Astrocyte of the cerebellum (primary cell): ENCODE measurements around the gene LRRC4C.
A peak's percentile ranks its signal among the peaks of the same experiment; 100 is the strongest.

Experiments used
- DNase-seq: peaks from one replicate; pipeline ENCODE4 v3.0.0-alpha.2; 2011; ENCODE audit warnings: low read depth
- H3K4me3 ChIP-seq: 2 replicates; pipeline ENCODE4 v1.5.1; 2011; ENCODE audit warnings: mild to moderate bottlenecking, low read depth, low read length, moderate library complexity
- in situ Hi-C: cut with HindIII; loops from 2 replicates; pipeline ENCODE4 v1.10.0; 2017; ENCODE audit warnings: low sequenced_read_pairs
- TF ChIP-seq, protein P1 (sequence below): IDR thresholded peaks from 2 replicates; pipeline ENCODE4 v1.5.1; 2012; ENCODE audit warnings: low read length, low read depth, moderate library complexity, mild to moderate bottlenecking; ENCODE audit errors: missing control alignments

LRRC4C gene

DNA sequence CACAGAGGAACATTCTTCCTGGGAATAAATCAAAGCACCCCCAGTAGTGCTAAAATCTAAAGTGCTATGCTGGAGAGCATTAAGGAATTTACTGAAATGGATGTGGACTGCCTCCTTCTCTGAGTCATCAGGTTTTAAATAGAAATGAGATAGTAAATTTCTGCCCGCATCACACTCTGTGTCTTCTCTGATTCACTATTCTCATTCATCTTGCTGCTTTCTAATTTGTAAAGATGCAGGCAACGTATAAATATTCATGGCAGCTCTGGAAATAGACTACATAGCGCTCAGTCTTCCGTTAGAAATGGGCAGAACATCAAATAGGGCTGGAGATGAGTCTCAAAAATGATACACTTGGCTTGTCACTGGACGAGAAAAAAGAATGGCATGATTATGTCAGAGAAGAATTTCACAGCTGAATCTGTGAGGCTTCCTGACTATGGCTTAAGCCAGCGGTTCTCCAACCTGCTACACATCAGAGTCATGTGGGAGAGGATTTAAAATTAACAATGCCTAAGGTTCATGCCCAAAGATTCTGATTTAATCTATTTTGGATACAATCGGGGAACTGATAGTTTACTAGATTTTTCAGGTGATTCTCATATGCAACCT, 178.2 kb downstream of the LRRC4C start:
- TF ChIP-seq, protein P1, sequence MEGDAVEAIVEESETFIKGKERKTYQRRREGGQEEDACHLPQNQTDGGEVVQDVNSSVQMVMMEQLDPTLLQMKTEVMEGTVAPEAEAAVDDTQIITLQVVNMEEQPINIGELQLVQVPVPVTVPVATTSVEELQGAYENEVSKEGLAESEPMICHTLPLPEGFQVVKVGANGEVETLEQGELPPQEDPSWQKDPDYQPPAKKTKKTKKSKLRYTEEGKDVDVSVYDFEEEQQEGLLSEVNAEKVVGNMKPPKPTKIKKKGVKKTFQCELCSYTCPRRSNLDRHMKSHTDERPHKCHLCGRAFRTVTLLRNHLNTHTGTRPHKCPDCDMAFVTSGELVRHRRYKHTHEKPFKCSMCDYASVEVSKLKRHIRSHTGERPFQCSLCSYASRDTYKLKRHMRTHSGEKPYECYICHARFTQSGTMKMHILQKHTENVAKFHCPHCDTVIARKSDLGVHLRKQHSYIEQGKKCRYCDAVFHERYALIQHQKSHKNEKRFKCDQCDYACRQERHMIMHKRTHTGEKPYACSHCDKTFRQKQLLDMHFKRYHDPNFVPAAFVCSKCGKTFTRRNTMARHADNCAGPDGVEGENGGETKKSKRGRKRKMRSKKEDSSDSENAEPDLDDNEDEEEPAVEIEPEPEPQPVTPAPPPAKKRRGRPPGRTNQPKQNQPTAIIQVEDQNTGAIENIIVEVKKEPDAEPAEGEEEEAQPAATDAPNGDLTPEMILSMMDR: no peak
- in situ Hi-C loops: no loop called here
- DNase-seq: peak; percentile 55
- no peak overlapping the region for H3K4me3 ChIP-seq

DNA sequence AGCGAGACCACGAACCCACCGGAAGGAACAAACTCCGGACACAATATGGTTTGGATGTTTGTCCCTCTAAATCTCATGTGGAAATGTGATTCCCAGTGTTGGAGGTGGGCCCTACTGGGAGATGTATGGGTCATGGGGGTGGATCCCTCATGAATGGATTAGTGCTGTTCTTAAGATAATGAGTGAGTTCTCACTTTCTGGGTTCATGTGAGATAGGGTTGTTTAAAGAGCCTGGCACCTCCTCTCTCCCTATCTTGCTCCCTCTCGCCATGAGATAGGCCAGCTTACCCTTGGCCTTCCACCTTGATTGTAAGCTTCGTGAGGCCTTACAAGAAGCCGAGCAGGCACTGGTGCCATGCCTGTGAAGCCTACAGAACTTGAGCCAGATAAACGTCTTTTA, 184.6 kb downstream of the LRRC4C start:
- H3K4me3 ChIP-seq: no peak overlapping the region
- TF ChIP-seq, protein P1: no peak
- no peak for DNase-seq
- in situ Hi-C loops: loop anchor here (5.0 kb wide), 1 partner anchor 38 kb away; no protein-coding TSS in a partner anchor

DNA sequence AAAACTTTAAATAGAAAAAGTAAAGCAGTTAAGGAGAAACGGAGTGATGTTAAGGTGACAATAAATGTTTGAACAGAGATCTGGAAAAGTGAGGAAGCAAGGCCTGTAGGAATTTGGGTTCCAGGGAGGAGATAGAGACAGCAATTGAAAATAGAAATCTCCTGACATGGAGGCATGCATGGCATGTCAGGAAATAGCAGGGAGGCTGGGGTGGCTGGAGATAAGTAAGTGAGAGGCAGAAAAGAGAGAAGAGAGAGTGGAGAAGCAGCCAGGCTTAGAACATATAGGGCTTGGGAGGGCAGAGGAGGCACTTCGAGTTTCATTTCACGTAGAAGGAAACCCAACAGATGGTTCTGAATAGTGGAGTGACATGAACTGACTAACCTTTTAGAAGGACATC, 185.5 kb downstream of the LRRC4C start:
- no peak for DNase-seq
- in situ Hi-C loops: loop anchor here (5.0 kb wide), 1 partner anchor 37 kb away; no protein-coding TSS in a partner anchor
- H3K4me3 ChIP-seq: no peak overlapping the region
- TF ChIP-seq, protein P1: no peak

DNA sequence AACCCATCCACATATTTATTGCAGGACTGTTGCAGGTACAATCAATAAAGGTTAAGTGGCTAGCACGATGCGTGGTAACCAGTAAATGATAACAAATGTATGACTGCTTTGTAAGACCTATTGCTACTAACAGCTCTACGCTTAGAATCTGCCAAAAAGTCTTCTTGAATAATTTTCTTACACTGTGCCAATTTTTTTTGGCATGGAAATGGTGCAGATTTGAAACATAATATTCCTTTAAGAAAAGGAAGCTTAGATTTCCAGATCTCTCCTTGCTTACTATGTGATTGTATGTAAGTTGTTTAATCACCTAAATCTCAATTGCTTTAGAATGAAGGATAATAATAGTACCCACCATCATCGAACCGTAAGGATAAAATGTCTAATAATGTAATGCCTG, 192.0 kb downstream of the LRRC4C start:
- H3K4me3 ChIP-seq: no peak overlapping the region
- DNase-seq: no peak
- TF ChIP-seq, protein P1: no peak
- in situ Hi-C loops: no loop called here

DNA sequence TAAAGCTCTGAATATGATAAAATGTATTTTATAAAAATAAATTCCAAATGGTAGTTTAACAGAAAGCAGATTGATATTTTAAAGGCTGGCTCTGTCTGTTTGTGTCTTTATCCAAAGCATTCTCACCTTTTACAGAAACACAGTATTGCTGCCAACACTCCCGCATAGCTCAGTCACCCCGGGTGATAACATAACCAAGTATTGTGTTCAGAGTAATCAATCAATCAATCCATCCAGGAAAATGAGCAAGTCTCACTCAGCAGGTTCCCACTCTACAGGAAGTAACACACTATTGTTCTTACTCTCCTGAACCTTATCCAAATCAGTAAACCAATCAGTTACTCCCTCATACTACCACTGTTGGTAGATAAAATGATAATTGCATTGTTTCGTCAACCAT, 203.4 kb downstream of the LRRC4C start:
- no peak overlapping the region for H3K4me3 ChIP-seq
- TF ChIP-seq, protein P1: no peak
- in situ Hi-C loops: no loop called here
- DNase-seq: no peak

DNA sequence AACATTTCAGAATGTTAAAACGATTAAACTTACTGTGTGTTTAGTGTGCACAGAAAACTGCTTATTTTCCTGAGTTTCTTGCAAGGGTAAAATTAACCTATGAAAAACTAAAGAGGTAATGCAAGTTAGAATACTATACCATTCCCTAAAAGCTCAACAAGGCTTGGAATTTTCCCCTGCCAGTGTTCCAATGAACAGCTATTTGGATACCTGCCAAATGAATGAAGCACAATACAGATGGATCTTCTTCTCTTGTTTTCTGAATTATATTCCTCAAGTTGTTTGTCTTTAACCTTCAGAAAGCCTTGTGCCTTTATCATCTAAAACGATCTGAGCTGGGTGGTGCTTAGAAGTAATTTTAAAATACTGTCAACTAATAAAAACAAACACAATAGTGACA, 204.5 kb downstream of the LRRC4C start:
- TF ChIP-seq, protein P1: no peak
- in situ Hi-C loops: no loop called here
- DNase-seq: no peak
- no peak overlapping the region for H3K4me3 ChIP-seq
